Fibroblast of lung (primary cell): ENCODE data around the gene CRABP1.

Source experiments
- CTCF ChIP-seq, 2 donors: IDR thresholded peaks in 1 of 2; conservative IDR thresholded peaks in 1 of 2; 1 replicate in 1 of 2; 2 replicates in 1 of 2; pipeline ENCODE4 v1.5.1; 2011 to 2012; ENCODE audit warnings: low read length in 2 of 2, control low read depth in 1 of 2, inconsistent platforms in 1 of 2, low read depth in 1 of 2, mild to moderate bottlenecking in 1 of 2
- EZH2 ChIP-seq: IDR thresholded peaks from 2 replicates; pipeline ENCODE4 v1.5.1; 2012; ENCODE audit warnings: low read length, control low read depth, mild to moderate bottlenecking; ENCODE audit errors: missing control alignments

DNA sequence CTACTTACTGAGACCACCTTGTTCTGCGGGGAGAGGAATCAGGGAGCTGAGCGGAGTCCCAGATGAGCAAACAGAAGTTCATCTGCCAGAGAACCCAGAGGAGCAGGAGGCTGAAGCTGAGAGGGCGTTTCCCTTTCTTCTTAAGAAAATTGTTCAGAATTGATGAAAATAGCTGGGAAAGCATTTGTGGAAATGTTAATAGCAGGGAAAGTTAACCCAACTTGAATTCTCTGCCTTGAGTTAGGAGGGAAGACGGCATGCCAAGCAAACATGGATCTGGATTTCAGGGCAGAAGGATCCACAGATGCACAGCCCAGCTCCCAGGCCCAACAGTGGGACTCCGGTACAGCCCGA, 23.2 kb downstream of the CRABP1 start:
- TF ChIP-seq EZH2, result no peak
- no peak for TF ChIP-seq CTCF (conservative IDR thresholded peaks at IDR 0.05 in 1 of 2, IDR thresholded peaks at IDR 0.05 in 1 of 2; ENCODE audit: low read depth in 1 of 2, low read length in 2 of 2)
